NCI-H460 (cell line): ENCODE data around the gene RAX2. TPM values are rescaled to one million over a fixed set of nuclear protein-coding genes. Genes with fewer than 3 reads are reported as not detected.

ENCODE experiments used
- DNase-seq: peaks from one replicate; pipeline ENCODE4 v3.0.0-alpha.2; 2016; ENCODE audit warnings: low read depth; ENCODE audit errors: extremely low read depth
- total RNA-seq: library from RNA; depleted of rRNA; stranded (reverse); fragments of >200 nt; shearing (Covaris generic); gene quantifications from 2 replicates; pipeline ENCODE4 v1.2.3, GENCODE V29; 2014

The RAX2 gene
- total RNA-seq, 1 experiment from 2014 or later: not detected

DNA sequence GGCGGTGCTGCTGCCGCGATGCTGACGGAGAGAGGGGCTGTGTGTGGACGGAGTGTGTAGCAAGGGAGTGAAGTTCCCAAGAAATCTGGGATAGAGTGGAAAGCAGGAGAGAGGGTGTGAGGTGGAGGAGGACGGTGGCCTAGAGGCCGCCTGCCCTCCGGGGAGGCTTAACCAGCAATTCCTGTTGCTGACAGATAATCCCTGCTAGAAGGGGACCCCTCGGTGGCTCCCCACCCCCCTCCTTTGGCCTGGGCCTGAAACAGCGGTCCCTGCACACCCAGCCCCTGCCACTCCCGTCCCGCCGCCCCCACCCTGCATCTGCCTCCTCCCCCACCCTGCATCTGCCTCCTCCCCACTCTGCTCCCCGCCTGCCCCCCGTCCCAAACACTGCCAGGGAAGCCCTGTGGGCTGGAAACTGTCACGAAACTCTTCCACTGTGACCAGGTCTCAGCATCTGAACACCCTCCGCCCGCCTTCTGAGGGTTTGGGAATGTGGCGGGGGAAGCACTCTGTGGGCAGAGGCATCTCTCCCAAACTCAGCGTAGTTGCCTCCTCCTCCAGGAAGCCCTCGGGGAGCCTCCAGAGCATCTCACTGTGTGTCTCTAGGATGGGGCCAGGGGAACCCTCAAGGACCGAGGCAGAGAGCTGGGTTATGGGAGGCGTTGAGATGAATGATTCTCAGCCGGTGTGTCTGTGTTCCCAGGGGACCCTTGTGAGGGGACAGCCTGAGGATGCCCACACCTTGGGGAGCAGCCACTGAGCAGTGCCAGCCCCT lies 31.3 kb upstream of the RAX2 start:
- no peak for DNase-seq

DNA sequence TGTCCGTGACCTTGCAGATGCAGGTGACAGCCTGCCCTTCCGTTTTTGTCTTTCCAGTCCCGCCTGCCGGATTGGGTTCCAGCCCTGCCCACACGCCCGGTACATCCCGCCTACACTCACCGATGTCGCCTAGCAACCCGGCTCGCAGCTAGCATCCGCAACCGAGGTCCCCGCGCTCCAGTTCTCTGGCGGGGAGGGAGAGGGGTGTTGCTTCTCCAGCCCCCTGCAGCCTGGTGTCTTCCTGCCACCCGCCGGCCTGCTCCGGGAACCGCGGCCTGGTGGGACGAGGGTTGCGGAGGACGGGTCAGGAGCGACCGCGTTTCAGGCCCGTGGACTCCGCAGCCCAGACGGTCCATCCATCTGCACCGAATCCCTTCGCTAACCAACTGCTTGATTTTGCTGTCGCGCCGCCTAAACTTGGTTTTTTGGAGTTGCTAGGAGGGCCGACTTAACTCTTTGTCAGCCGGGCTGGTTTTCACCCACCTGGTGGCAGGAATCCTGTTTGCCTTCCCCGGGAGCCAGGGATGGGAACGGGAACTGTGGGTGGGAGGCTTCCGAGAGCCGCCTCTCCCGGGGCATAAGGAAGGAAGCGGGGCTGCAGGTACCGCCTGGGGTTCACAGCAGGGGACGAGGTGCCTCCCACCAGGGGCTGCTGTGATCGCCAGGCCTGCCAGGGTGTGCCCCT lies 29.5 kb upstream of the RAX2 start:
- DNase-seq: no peak

DNA sequence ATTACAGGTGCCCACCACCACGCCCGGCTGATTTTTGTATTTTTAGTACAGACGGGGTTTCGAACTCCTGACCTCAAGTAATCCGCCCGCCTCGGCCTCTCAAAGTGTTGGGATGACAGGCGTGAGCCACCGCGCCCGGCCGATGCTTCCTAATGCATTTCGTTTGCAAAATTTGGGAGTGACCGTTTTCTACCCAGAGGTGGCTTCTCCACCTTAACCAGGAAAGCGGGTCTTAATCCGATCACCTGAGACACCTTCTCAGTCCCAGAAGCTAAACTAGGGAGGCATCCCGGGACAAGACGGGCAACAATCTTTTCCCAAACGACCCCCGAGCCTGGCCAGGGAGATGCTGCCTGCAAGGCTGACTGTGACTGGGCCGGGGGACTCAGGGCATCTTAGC lies 29.0 kb upstream of the RAX2 start:
- DNase-seq: no peak

DNA sequence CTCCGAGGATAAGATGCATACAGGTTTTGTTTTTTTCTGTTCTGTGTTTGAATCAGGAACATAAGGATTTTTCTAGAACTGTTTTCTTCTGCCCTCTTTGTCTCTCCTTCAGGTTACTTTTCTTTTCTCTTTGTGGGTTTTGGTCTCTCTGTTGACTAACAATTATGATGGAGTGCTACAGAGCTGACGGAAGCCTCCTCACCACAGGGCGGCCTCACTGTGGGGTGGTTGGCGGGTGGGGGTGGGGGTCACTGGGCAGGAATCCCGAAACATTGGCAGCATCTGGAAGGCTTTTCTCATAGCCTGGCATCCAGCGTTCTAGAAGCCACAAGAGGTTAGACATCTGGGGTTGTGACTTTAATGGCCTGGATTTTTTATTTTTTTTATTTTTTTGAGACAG lies 26.1 kb upstream of the RAX2 start:
- no peak for DNase-seq

DNA sequence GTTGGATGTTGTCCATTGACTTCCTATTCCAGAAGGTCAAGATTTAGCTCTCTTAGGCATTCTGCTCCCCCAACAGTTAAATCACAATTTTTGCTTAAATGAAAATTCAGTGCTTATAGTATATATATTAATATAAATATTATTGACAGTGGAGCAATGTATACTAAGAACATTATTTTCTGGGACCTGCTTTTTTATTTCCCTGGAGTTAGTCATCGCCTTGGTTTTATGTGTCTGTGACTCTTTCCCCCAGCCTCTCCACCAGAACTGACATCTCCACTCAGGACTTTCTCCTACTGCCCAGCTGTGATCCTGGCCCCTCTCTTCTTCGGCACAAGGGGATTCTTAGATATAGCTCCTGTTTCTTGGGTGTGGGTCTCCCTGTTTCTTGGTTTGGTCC lies 24.3 kb upstream of the RAX2 start:
- DNase-seq: no peak

DNA sequence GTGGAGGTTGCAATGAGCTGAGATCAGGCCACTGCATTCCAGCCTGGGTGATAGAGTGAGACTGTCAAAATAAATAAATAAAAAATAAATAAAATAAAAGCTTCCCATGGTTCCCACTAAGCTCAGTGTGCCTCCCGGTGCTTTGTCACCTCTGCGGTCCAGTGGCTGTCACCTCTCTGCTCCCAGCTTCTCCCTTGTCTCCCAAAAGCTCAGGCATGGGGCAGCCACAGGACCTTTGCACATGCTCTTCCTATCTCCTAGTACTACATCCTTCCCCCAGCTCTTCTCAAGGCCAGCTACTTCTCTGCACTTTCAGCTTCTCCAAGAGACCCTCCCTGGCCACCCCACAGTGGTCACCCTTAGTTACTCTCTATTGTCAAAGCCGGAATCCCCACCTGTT lies 21.8 kb upstream of the RAX2 start:
- no peak for DNase-seq

DNA sequence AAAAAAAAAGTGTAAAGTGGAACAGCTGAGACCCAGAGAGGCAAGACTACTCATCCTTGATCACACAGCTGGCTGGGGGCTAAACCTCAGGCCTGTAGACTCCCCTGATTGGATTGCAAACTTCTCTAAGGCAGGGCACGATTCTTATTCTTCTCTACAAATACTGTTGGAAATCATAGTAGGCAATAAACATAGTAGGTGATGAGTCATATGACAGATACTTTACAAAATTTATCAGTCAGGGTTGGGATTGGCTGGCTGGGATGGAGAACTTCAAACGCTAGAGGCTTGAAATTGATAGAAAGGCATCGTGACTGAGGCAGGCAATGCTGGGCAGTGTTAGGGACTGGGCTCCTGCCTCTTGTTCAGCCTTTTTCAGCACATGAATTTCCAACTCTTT lies 20.1 kb upstream of the RAX2 start:
- no peak for DNase-seq

DNA sequence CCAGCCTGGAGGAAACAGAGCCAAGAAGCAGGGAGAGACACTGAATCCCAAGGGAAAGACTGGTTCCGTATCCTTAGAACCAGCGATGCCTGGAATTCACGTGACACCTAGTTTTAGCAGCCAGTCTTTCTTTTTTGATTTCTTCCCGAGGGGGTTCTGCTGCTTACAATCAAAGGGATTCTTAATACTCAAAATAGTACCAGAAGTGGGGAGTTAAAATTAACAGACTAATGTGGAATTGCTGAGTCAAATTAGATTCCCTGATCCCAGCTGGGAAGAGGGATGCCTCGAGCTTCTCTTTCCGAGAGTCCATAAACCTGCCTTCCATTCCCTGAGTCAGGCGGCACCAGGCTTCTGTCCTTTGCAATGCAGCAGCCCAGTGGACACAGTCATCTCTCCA lies 18.9 kb upstream of the RAX2 start:
- no peak for DNase-seq

DNA sequence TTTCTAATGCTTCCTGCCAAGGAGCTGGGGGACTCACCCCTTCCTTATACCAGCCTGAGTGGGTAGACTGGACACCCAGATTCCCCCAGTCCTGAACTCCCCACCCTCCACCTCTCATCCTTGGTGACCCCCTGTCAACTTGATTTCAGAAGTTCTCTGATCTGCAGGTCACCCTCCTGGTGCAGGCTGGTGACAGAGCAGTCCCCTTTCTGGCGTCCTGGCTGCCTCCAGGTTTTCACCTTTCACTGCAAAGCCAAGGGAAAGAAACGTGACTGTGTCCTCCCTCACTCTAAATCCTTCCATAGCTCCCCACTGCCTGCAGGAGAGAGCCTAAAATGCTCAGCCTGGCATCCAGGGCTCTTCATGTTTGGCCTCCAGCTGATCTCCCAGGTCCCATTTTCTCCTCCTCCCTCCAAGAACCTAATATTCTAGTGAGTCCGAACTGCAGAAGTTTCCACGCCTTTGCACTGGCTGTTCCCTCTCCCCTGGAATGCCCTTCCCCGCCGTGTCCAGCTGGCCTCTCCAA lies 18.2 kb upstream of the RAX2 start:
- no peak for DNase-seq

DNA sequence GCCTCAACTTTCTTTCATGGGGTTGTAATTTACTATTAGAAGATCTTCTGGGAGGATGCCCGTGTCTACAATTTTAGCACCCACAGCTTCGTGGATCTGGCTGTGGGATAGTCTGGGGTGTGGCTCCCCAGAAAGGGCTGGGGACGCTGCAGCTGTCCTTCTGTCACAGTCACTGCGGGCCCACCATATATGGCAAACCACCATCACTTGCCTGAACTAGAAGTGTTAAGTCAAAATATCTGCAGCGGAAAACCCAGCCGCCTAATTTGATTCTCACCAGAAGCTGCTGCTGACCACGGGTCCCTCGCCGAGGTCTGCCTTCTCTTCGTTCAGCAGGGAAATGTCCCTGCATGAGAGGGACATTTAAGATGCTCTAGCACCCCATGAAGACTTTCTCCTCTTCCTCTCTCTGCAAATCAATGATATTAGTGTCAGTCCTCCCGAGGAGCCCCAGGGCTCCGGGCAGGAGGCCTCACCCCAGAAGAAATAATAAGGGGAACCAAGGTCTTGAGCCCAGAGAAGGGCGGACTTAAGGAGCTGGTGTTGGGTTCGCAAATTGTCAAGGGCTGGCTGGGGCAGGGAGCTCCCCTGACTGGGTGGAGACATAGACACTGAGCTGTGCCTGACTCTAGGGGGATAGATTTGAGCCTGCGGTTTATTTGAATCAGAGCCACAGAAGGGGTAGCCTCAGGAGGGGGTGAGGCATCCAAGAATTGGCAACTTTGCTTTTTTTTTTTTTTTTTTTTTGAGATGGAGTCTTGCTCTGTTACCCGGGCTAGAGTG lies 17.2 kb upstream of the RAX2 start:
- DNase-seq: no peak

DNA sequence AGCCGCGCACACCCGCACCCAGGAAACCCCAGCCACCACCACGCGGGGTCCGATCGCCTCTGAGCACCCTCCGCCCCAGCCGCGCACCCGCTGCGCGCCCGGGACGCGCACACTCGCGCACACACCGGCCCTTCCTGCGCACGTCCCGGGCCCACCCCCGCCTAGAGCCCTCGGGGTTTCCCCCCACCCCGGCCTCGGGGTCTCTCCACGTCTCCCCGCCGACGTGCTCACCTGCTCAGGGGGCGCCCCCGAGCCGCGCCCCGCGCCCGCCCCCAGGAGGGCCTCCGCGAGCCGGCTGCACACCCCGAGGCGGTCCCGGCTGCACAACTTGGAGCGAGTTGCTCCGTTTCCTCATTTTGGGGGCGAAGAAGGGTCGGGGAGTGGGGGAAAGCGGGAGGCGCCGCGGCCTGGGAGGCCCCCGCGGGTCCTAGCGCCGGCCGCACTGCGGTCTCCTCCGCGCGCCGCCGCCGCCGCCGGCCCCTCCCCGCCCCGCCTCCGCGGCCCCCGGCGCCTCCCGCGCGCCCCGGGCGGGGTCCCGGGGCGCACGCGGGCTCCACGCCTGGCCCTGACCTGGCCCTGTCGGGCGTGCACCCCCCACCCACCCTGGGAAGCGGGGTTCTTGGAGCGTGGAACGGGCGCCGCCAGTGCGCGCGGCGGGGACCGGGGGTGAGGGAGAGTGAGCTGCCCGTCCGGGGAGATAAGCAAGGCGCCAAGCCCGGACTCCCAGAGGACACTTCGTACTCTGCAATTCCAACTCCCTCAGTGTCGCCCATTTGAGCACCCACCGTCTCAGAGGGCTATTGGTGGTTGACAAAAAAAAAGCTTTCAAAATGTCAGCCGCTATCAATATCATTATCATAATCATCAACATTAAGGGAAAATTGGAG lies 14.2 kb upstream of the RAX2 start, which contains the start of gene MATK:
MATK (minus strand) TSS at position 444 of the 887 bp plus-strand sequence. CDS start 1,246 bp downstream, outside the sequence.
- DNase-seq: no peak

DNA sequence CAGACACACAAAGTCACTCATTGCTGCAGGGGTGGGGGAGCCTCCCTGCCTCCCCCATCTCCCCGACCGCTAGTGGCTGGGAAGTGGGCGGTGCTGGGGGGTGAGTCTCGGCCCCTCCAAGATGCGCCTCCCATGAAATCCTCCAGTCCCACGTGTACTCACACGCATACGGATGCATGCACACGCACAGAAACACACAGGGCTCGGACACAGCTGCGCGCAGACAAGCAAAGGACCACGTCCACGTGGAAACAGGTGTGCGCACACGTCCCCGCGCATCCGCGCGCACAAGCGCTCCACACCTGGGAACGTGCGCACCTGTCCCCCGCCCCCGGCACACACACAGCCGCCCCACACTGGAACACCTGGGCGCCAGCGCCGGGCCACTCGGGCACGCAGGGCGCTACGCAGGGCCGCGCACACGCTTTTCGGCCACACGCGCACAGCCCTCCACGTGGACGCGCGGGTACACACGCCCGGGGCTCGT lies 13.5 kb upstream of the RAX2 start:
- no peak for DNase-seq

DNA sequence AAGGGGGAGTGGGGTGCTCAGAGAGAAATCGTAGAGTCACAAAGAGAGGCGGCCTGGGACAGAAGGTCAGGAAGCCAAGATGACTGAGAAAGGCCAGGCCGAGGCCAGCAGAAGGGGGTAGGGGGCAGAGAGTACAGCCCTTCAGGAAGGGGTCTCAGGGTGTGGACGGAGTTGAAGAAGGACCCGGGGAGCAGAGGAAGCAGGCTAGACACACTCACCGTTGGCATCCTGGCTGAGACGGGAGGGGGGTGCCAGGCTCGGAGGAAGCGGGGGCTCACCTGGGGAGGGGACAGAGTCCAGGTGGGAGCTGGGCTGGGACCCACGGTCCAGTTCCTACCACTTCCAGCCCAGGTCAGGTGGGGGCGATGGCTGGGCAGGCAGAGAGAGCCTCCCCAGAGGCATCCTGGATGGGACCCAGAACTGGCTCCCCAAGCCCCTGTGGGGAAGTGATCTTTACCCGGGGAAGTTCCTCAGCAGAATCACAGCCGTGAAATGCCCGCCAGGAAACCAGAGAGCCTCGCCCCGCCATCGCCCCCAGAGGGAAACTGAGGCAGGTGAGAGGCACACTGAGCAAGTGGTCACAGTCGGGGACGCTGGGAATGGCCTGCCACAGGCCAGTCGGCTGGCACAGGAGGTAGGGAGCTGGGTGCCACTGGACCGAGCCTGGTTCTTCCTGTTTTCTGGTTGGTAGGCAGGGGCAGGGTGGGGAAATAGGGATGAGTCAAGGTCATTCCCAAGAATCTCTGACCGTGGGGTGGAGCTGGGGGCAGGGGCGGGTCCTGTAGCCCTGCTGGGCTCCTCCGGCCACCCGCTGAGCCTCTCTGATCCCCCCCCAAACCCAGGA lies 12.8 kb upstream of the RAX2 start:
- no peak for DNase-seq

DNA sequence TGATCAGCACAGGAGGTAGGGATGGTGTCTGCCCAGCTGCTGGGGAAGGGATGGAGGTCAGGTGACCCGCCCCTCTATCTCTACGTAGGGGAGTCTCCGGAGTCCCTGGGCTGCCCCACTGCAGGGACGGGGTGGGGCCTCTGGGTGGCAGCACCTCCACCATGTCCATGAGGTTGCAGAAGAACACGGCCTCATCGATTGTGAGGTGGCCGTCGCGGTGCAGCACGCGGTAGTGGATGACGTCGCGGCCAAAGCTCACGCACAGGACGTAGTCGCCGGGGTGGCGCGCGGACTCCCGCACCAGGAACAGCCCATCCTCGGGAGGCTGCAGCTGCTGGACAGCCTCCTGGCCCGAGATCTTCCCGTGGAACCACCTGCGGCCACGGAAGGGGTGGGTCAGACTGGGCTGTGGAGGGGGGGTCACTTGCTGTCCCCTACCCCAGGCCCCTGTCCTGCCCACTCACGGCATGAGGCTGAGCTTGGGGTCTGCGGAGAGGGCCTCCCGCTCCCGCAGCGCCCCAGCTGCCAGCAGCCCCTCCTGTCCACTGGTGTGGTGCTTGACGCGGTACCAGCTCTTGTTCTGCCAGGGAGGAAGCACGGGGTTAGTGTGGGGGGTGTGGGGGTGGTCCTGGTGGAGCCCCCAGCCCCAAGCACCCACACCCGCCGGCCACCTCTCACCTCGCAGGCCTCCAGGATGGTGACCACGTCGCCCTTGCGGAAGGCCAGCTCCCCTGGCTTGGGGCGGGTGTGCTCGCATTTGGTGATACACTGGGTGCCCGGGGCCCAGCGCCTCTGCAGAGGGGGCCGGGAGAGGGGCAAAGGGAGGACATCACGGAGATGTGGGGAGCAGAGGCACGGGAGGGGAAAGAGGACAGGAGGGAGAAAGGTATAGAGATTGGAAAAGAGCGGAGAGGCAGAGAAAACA lies 11.9 kb upstream of the RAX2 start:
- DNase-seq: no peak

DNA sequence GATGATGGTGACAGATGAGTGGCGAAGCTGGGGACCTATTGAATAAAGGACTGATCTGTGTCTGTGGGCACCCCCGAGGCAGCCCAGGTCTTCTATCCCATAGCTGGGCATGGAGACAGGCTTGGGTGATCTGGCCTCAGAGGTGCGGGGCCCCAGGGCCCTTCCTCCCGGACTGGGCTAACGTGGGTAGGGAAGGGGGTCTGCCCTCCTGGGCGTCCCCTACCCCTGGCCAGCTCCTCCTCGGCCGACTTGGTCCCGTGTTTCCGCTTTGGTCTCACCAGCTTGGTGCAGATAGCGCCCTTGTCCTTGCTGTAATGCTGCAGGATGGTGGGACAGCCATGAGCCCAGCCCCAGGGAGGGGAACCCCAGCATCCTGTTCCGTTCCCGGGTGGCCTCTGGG lies 10.9 kb upstream of the RAX2 start:
- no peak for DNase-seq

DNA sequence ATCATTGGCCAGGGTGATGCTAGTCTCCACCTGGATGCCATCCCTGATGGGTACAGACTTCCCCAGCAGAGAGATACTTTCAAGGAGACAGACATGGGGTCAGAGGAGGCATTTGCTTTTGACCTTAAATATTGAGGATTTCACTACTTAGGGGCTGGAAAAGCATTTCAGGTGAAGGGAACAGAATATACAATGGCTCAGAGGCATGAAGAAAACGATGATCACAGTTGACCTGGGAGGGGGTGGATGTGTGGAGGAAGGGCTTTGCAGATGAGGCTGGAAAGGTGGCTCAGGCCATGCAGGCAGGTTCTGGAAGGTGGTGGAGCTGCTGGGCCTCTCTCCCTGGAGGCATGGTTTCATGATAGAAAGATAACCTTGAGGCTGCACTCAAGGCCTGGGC lies 10.3 kb upstream of the RAX2 start:
- DNase-seq: no peak

DNA sequence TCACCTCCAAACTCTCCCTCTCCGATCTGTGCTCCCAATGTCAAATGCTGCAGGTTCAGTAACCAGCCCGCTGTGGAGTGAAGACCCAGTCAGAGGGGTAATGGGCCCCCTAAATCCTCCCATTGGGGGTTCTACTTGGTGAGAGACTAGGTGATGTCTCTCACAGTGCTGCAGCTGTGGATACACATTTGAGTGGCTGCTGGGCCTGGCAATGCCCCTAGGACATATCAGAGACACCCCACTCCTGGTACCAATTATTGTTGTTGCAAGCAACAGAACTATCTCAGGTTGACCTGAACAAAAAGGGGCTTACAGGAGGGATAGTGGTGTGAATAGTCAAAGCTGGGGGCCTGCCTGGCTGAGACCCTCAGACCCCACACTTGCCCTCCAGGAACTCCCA lies 9.6 kb upstream of the RAX2 start:
- no peak for DNase-seq

DNA sequence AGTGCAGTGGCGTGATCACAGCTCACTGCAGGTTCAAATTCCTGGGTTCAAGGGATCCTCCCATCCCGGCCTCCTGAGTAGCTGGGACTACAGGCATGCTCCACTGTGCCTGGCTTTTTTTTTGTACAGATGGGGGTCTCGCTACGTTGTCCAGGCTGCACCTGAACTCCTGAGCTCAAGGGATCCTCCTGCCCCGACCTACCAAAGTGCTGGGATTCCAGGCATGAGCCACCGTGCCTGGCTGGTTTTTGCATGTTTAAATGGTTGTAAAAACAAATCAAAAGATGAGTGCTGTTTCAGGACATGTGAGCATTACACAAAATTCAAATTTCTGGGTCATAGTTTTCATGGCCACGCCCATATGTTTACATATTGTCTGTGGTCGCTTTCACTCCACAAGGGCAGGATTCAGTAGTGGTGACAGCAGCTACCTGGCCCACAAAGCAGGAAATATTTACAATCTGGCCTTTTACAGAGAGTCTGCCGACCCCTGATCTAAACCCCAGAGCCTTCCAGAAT lies 8.8 kb upstream of the RAX2 start:
- no peak for DNase-seq
